ENCODE results near the gene CENPP.

Gene CENPP

DNA sequence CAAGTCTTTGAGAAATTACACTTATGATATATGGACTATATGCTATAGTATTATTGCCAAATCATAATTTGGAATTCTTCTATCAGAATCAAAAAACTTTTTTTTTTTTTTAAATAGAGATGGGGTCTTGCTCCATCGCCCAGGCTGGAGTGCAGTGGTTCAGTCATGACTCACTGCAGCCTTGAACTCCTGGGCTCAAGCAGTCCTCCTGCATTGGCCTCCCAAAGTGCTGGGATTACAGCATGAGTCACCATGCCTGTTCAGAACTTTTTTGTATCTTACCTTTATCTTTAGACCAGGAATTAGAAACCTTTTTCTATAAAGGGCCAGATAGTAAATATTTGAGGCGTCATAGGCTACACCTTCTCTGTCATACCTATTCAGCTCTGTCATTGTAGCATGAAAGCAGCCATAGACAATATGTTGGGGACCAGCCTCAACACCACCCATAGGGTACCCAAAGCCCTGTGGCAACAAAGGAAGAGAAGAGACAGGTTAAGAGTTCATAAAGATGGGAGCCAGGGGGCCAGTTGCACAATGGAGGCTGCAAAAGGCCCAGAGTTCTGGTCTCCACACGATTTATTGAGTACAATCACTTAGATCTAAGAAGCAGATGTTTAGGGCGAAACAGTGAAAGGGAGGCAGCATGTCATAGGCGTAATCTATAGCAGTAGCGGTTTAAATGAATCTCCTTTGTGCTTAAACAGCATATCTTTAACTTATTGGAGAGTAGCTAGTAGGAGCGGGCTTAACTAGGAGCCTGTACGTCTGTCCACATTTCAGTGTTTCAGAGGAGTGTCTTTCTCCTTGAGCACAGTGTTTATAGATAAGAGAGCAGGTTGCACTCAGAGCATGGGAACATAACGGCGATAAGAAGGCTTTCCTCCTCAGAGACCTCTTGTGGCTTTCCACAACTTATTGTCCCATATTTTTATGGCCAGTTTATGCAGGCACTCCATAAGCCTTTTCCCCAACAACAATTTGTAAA is 197.5 kb downstream of the CENPP start:
- Histone ChIP-seq H3K36me3 (peaks cover 8 to 19% (median 18%) of the 10 kb centered on the region in 3 donors), H3K27me3 (no peaks in the 10 kb centered on the region), H3K9me3 (no peaks in the 10 kb centered on the region), H3K4me1 (peaks cover 0 to 6% (median 0%) of the 10 kb centered on the region in 4 donors), H3K4me3 (no peak overlapping the region), H3K27ac (no peak overlapping the region)
- intact Hi-C loops (cut with DNase I; ENCODE audit: low total_unique reads): no loop called here
- TF ChIP-seq CTCF (IDR thresholded peaks at IDR 0.05): no peak
- DNase-seq: no peak

DNA sequence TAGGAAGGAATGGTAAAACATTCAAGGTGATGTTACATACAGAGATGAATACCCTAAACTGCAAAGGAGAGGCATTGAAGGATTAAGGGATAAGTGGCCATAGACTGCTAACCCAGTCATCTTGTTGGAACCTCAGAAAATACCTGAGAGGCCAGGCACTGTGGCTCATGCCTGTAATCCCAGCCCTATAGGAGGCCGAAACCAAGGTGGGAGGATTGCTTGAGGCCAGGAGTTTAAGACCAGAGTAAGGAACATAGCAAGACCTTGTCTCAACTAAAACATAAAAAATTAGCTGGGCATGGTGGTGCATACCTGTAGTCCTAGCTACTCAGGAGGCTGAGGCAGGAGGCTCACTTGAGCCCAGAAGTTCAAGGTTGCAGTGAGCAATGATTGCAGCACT is 199.1 kb downstream of the CENPP start:
- intact Hi-C loops (cut with DNase I; ENCODE audit: low total_unique reads): no loop called here
- Histone ChIP-seq H3K27me3 (no peaks in the 10 kb centered on the region), H3K4me1 (peaks cover 0 to 10% (median 1%) of the 10 kb centered on the region in 4 donors), H3K9me3 (no peaks in the 10 kb centered on the region), H3K4me3 (no peak overlapping the region), H3K36me3 (peaks cover 2 to 18% (median 16%) of the 10 kb centered on the region in 3 donors), H3K27ac (no peak overlapping the region)
- no peak for TF ChIP-seq CTCF (IDR thresholded peaks at IDR 0.05)
- DNase-seq: no peak

DNA sequence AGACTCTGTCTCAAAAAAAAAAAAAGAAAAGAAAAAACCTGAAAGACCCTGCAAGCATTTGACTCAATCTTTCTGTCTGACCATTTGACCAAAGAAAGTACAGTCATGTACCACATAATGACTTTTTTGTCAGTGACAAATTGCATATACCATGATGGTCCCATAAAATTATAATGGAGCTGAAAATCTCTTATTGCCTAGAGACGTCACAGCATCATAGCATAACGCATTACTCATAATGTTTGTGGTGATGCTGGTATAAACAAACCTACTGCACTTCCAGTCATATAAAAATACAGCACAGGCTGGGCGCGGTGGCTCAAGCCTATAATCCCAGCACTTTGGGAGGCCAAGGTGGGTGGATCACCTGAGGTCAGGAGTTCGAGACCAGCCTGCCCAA is 199.6 kb downstream of the CENPP start:
- no peak overlapping the region for H3K27ac ChIP-seq
- intact Hi-C loops (cut with DNase I; ENCODE audit: low total_unique reads): no loop called here
- no peak for DNase-seq
- TF ChIP-seq CTCF (IDR thresholded peaks at IDR 0.05): no peak
- H3K9me3 ChIP-seq: no peaks in the 10 kb centered on the region
- no peaks in the 10 kb centered on the region for H3K27me3 ChIP-seq
- peaks cover 0 to 14% (median 12%) of the 10 kb centered on the region in 3 donors for H3K36me3 ChIP-seq
- H3K4me3 ChIP-seq: no peak overlapping the region
- H3K4me1 ChIP-seq: peaks cover 0 to 10% (median 1%) of the 10 kb centered on the region in 4 donors

- Histone ChIP-seq H3K9me3 (peaks cover 0 to 4% (median 0%) of the 10 kb centered on the region in 3 donors), H3K4me1 (peaks cover 0 to 10% (median 1%) of the 10 kb centered on the region in 4 donors), H3K27me3 (no peaks in the 10 kb centered on the region), H3K27ac (no peak overlapping the region), H3K36me3 (peaks cover 0 to 1% (median 0%) of the 10 kb centered on the region in 3 donors), H3K4me3 (no peak overlapping the region)
- intact Hi-C loops (cut with DNase I; ENCODE audit: low total_unique reads): no loop called here
- TF ChIP-seq CTCF (IDR thresholded peaks at IDR 0.05): no peak
- DNase-seq: no peak
Measured at GRCh38 chr9:92527291-92527828, 201.6 kb downstream of the CENPP start.

GRCh38 chr9:92527832-92528521 is 202.2 kb downstream of the CENPP start:
- Histone ChIP-seq H3K27me3 (no peaks in the 10 kb centered on the region), H3K27ac (peak overlapping the region; percentile 46 to 49), H3K4me1 (peaks cover 0 to 10% (median 1%) of the 10 kb centered on the region in 4 donors), H3K4me3 (no peak overlapping the region), H3K9me3 (peaks cover 0 to 4% (median 0%) of the 10 kb centered on the region in 3 donors), H3K36me3 (no peaks in the 10 kb centered on the region)
- TF ChIP-seq CTCF (IDR thresholded peaks at IDR 0.05): no peak
- intact Hi-C loops (cut with DNase I; ENCODE audit: low total_unique reads): no loop called here
- DNase-seq: no peak
